Caco-2 (cell line): ENCODE data around the gene ZNF35. TPM values are rescaled to one million over a fixed set of nuclear protein-coding genes. Genes with fewer than 3 reads are reported as not detected.
A peak's percentile ranks its signal among the peaks of the same experiment; 100 is the strongest.

ENCODE experiments used
- BruUV-seq: library from RNA; stranded (reverse); fragments of 400-500 nt; replicated peaks from 2 replicates; lab custom pipeline; 2021; lab: Mats Ljungman, UMichigan
- CTCF ChIA-PET: fragments of 300-600 bp; sonication (Branson Sonifier 250); formaldehyde crosslinking; loops from one replicate; lab custom pipeline; 2022; ENCODE audit warnings: antibody characterized with exemption; lab: Charles Lee
- POLR2A ChIA-PET: fragments of 300-600 bp; sonication (Branson Sonifier 250); formaldehyde crosslinking; loops from one replicate; lab custom pipeline; 2022; ENCODE audit warnings: antibody characterized with exemption; lab: Charles Lee
- DNase-seq, 2 experiments: peaks; one replicate each; pipeline versions ENCODE4 v3.0.0 to v3.0.0-alpha.2; 2020 to 2022
- H3K27me3 ChIP-seq: replicated peaks from 2 replicates; pipeline ENCODE4 v1.6.0; 2011; ENCODE audit warnings: low read length; ENCODE audit not compliant: control insufficient read depth, insufficient read depth
- H3K36me3 ChIP-seq: 2 replicates; pipeline ENCODE4 v1.5.1; 2011; ENCODE audit warnings: low read length; ENCODE audit not compliant: control insufficient read depth, insufficient read depth
- H3K4me1 ChIP-seq: fragments of 250-450 bp; sonication (Bioruptor Pico); 2 replicates; pipeline ENCODE4 v1.5.1; 2020; ENCODE audit warnings: mild to moderate bottlenecking
- H3K4me3 ChIP-seq: 2 replicates; pipeline ENCODE4 v1.5.1; 2011; ENCODE audit warnings: low read depth, mild to moderate bottlenecking, control low read depth, low read length
- H3K9me3 ChIP-seq: fragments of 250-450 bp; sonication (Bioruptor Pico); 2 replicates; pipeline ENCODE4 v1.5.1; 2020; ENCODE audit warnings: mild to moderate bottlenecking, moderate library complexity
- H3K27ac Mint-ChIP-seq: one replicate; pipeline ENCODE4 v1.8.0; 2022; ENCODE audit warnings: mixed read lengths; ENCODE audit not compliant: unreplicated experiment
- H3K27me3 Mint-ChIP-seq: one replicate; pipeline ENCODE4 v1.8.0; 2022; ENCODE audit warnings: mixed read lengths; ENCODE audit not compliant: insufficient read depth, unreplicated experiment
- H3K36me3 Mint-ChIP-seq: one replicate; pipeline ENCODE4 v1.8.0; 2022; ENCODE audit warnings: mild to moderate bottlenecking, mixed read lengths; ENCODE audit not compliant: insufficient read depth, unreplicated experiment
- H3K4me1 Mint-ChIP-seq: one replicate; pipeline ENCODE4 v1.8.0; 2022; ENCODE audit warnings: low read depth, mixed read lengths; ENCODE audit not compliant: unreplicated experiment
- H3K4me3 Mint-ChIP-seq: one replicate; pipeline ENCODE4 v1.8.0; 2022; ENCODE audit warnings: mild to moderate bottlenecking, moderate library complexity, mixed read lengths; ENCODE audit not compliant: unreplicated experiment
- H3K9me3 Mint-ChIP-seq: one replicate; pipeline ENCODE4 v1.8.0; 2022; ENCODE audit warnings: mixed read lengths; ENCODE audit not compliant: unreplicated experiment
- intact Hi-C: fragments of 100-400 bp; cut with micrococcal nuclease; formaldehyde crosslinking; loops from one replicate; pipeline ENCODE4 v1.10.0; 2022; ENCODE audit not compliant: unreplicated experiment
- total RNA-seq: library from RNA; stranded (reverse); gene quantifications from 2 replicates; pipeline ENCODE4 v1.2.3, GENCODE V29; 2022
- TF ChIP-seq, protein P1 (sequence below), 2 experiments: fragments of 200-600 bp in 1 of 2; IDR thresholded peaks; 1 replicate in 1 of 2; 2 replicates in 1 of 2; pipeline versions ENCODE4 v1.5.1 to v1.8.0; 2011 to 2022; ENCODE audit warnings: antibody characterized with exemption in 1 of 2, control low read depth in 1 of 2, inconsistent platforms in 1 of 2, low read depth in 1 of 2, low read length in 1 of 2, mild to moderate bottlenecking in 1 of 2, moderate library complexity in 1 of 2; ENCODE audit not compliant: insufficient read depth in 1 of 2, severe bottlenecking in 1 of 2, unreplicated experiment in 1 of 2

The ZNF35 gene
- total RNA-seq, 1 experiment from 2014 or later: 14.7 TPM

DNA sequence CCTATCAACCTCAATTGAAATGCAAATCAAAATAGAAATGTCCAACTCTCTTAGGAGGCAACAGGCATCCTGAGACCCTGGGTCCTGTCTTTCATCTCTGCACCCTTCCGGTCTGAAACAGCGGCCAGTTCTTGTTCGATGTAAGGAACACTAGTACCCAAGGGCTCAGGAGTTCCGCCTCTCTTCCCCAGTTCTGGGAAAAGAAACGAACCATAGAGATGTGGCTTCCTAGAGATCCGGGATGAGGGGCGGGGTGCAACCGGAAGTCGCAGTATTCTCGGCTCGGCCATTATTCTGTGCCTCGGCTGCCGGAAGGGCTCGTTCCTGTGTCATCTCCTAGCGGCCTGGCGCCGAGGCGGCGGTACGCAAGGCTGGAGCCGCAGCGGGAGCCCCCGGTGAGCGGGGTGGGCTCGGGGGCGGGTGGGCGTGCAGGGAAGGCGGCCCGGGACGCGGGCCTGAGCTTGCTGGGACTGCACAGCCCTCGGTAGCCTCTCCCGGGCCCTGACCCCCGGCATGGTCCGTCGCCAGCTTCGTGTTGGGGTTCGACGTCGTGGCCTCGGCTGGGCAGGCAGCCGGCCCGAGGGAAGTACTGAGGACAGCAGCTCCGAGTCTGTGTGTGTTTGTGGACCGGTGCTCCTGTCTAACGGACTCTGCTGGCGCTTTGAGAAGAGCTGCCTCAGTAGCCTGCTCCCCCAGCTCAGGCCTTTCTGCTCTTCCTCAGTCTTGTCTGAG, 23.6 kb upstream of the ZNF35 start, which contains the start of gene ZNF197:
Gene ZNF197, plus strand, starts transcription at position 288 of the 732 bp plus-strand sequence. CDS start 4,119 bp downstream, outside the sequence.
- H3K27me3 ChIP-seq: no peaks in the 10 kb centered on the region
- TF ChIP-seq, protein P1, sequence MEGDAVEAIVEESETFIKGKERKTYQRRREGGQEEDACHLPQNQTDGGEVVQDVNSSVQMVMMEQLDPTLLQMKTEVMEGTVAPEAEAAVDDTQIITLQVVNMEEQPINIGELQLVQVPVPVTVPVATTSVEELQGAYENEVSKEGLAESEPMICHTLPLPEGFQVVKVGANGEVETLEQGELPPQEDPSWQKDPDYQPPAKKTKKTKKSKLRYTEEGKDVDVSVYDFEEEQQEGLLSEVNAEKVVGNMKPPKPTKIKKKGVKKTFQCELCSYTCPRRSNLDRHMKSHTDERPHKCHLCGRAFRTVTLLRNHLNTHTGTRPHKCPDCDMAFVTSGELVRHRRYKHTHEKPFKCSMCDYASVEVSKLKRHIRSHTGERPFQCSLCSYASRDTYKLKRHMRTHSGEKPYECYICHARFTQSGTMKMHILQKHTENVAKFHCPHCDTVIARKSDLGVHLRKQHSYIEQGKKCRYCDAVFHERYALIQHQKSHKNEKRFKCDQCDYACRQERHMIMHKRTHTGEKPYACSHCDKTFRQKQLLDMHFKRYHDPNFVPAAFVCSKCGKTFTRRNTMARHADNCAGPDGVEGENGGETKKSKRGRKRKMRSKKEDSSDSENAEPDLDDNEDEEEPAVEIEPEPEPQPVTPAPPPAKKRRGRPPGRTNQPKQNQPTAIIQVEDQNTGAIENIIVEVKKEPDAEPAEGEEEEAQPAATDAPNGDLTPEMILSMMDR (IDR thresholded peaks at IDR 0.05; ENCODE audit: insufficient read depth in 1 of 2, low read depth in 1 of 2, low read length in 1 of 2, severe bottlenecking in 1 of 2, unreplicated experiment in 1 of 2): peak in 1 of 2 experiments; percentile 4
- intact Hi-C loops: loop anchor here (1.0 to 10.0 kb wide), 3 partner anchors 23 to 90 kb away; partner anchors contain the start of genes ZNF35 and ZNF502
- no peaks in the 10 kb centered on the region for H3K9me3 ChIP-seq
- peak within 1 kb of the TSS; percentile 5 for H3K27ac Mint-ChIP-seq
- ChIA-PET POLR2A (interaction anchor here (0.9 kb wide), 1 partner anchor 287 kb away, joined by 3 read pairs; the partner anchor contains the start of gene TCAIM), CTCF (interaction anchor here (0.5 to 0.6 kb wide), 2 partner anchors 123 to 351 kb away, joined by 4 to 6 read pairs; partner anchors contain the start of gene ZDHHC3)
- H3K27me3 Mint-ChIP-seq: no peaks in the 10 kb centered on the region
- peak; percentile 87 to 88 for DNase-seq
- no peaks in the 10 kb centered on the region for H3K36me3 ChIP-seq
- BruUV-seq: no TSS peak
- peaks cover 6% of the 10 kb centered on the region for H3K36me3 Mint-ChIP-seq
- peak within 1 kb of the TSS; percentile 76 for H3K4me3 ChIP-seq
- peaks cover 5% of the 10 kb centered on the region for H3K4me1 ChIP-seq
- no peaks in the 10 kb centered on the region for H3K9me3 Mint-ChIP-seq
- H3K4me1 Mint-ChIP-seq: no peaks in the 10 kb centered on the region
- H3K4me3 Mint-ChIP-seq: peak within 1 kb of the TSS; percentile 76

DNA sequence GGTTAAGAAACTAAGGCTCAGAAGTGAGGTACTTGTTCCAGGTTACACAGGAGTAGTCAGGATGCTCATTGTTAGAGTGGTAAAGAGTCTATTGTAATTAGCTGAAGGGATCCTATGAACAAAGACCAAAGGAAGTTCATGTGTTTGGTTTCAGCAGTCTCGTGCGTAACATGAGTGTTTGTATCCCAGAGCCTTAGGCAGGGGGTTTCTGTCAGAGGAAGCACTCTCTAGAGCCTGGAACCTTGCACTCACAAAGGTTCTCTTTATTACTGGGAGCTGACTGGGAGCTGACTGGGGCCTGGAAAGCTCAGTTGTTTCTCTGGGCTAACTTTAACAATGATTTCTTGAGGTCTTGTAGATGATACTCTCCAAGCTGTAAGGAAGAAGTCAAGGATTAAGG, 19.8 kb upstream of the ZNF35 start:
- TF ChIP-seq, protein P1 (IDR thresholded peaks at IDR 0.05; ENCODE audit: insufficient read depth in 1 of 2, low read depth in 1 of 2, low read length in 1 of 2, severe bottlenecking in 1 of 2, unreplicated experiment in 1 of 2): no peak
- Mint-ChIP-seq H3K27me3 (no peaks in the 10 kb centered on the region), H3K27ac (no peak overlapping the region), H3K4me3 (no peak overlapping the region), H3K4me1 (no peaks in the 10 kb centered on the region), H3K36me3 (peaks cover 14% of the 10 kb centered on the region), H3K9me3 (no peaks in the 10 kb centered on the region)
- Histone ChIP-seq H3K9me3 (no peaks in the 10 kb centered on the region), H3K4me3 (no peak overlapping the region), H3K4me1 (peaks cover 5% of the 10 kb centered on the region), H3K27me3 (no peaks in the 10 kb centered on the region), H3K36me3 (peaks cover 2% of the 10 kb centered on the region; the same call in 1 of the 2 replicates)
- ChIA-PET CTCF (no interaction called here), POLR2A (no interaction called here)
- BruUV-seq: no TSS peak
- intact Hi-C loops: loop anchor here (10.0 kb wide), 1 partner anchor 94 kb away; no protein-coding TSS in a partner anchor
- DNase-seq: no peak

DNA sequence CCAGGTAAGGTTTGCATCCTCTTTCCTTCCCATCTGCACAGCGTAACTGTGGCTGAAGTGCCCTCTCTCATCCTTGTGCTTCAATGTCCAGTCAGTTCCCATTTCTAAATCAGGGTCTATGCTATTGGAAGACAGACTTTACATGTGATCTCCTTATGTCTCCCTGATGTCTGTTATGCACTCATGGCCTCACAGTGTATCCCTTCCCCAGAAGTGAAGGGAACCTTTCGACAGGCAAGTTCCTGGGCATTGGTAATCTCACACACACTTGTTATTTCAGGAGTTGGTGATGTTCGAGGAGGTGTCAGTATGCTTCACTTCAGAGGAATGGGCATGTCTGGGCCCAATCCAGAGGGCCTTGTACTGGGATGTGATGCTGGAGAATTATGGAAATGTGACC, 16.3 kb upstream of the ZNF35 start:
- H3K27me3 ChIP-seq: no peaks in the 10 kb centered on the region
- no peak overlapping the region for H3K27ac Mint-ChIP-seq
- no peaks in the 10 kb centered on the region for H3K27me3 Mint-ChIP-seq
- no peaks in the 10 kb centered on the region for H3K4me1 Mint-ChIP-seq
- H3K36me3 Mint-ChIP-seq: peaks cover 29% of the 10 kb centered on the region
- no peak overlapping the region for H3K4me3 ChIP-seq
- ChIA-PET POLR2A (no interaction called here), CTCF (no interaction called here)
- H3K9me3 ChIP-seq: no peaks in the 10 kb centered on the region
- peaks cover 2% of the 10 kb centered on the region; the same call in 1 of the 2 replicates for H3K36me3 ChIP-seq
- no peak overlapping the region for H3K4me3 Mint-ChIP-seq
- TF ChIP-seq, protein P1 (IDR thresholded peaks at IDR 0.05; ENCODE audit: insufficient read depth in 1 of 2, low read depth in 1 of 2, low read length in 1 of 2, severe bottlenecking in 1 of 2, unreplicated experiment in 1 of 2): no peak
- no TSS peak for BruUV-seq
- H3K9me3 Mint-ChIP-seq: no peaks in the 10 kb centered on the region
- intact Hi-C loops: no loop called here
- H3K4me1 ChIP-seq: no peaks in the 10 kb centered on the region
- no peak for DNase-seq
